ENCODE results near the gene ANKLE2. TPM values are rescaled to one million over a fixed set of nuclear protein-coding genes. Genes with fewer than 3 reads are reported as not detected.

Gene ANKLE2
- total RNA-seq, 2 experiments from 2014 or later = 86.6 to 95.5 TPM

- DNase-seq = no peak
- no peak overlapping the region for H3K27ac Mint-ChIP-seq
- H3K4me1 Mint-ChIP-seq = no peaks in the 10 kb centered on the region
- H3K4me3 Mint-ChIP-seq = no peak overlapping the region
- peaks cover 2% of the 10 kb centered on the region for H3K9me3 Mint-ChIP-seq
- no peaks in the 10 kb centered on the region for H3K27me3 Mint-ChIP-seq
- H3K36me3 Mint-ChIP-seq (ENCODE audit: low read depth) = peaks cover 79% of the 10 kb centered on the region
- POLR2A ChIA-PET = no interaction called here
- CTCF ChIA-PET = interaction anchor here (0.6 to 1.4 kb wide), 2 partner anchors 23 to 53 kb away, joined by 4 read pairs; no protein-coding TSS in a partner anchor
Observed at GRCh38 chr12:132735496-132735895, 26.1 kb downstream of the ANKLE2 start.

- Mint-ChIP-seq H3K27ac (no peak overlapping the region), H3K4me3 (no peak overlapping the region), H3K27me3 (no peaks in the 10 kb centered on the region), H3K36me3 (ENCODE audit: low read depth) (peaks cover 78% of the 10 kb centered on the region), H3K9me3 (peaks cover 2% of the 10 kb centered on the region), H3K4me1 (no peaks in the 10 kb centered on the region)
- no peak for DNase-seq
- ChIA-PET CTCF (interaction anchor here (1.1 to 1.4 kb wide), 2 partner anchors 21 to 22 kb away, joined by 4 to 5 read pairs; no protein-coding TSS in a partner anchor), POLR2A (no interaction called here)
Observed at GRCh38 chr12:132734206-132734605, 27.4 kb downstream of the ANKLE2 start.

DNA sequence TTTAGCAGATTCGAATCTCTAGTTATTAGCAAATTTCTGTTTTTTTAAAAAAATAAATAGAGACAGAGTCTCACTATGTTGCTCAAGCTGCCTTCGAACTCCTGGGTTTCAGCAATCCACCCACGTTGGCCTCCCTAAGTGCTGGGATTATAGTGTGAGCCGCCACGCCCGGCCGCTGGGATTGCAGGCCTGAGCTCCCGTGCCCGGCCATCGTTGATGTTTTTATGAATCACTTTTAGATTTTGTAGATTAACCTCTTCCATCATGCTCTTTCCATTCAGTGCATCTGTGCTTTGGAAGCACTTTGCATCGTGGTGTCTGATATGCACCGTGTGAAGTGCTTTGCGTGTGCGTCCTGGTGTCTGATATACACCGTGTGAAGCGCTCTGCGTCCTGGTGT lies 30.1 kb downstream of the ANKLE2 start:
- ChIA-PET POLR2A (no interaction called here), CTCF (no interaction called here)
- no peak for DNase-seq
- Mint-ChIP-seq H3K27ac (no peak overlapping the region), H3K27me3 (no peaks in the 10 kb centered on the region), H3K9me3 (peaks cover 4% of the 10 kb centered on the region), H3K4me3 (no peak overlapping the region), H3K4me1 (peaks cover 2% of the 10 kb centered on the region), H3K36me3 (ENCODE audit: low read depth) (peaks cover 87% of the 10 kb centered on the region)

- CTCF ChIA-PET = no interaction called here
- DNase-seq = no peak
- Mint-ChIP-seq H3K27ac (no peak overlapping the region), H3K27me3 (no peaks in the 10 kb centered on the region), H3K36me3 (ENCODE audit: low read depth) (peaks cover 91% of the 10 kb centered on the region), H3K4me1 (peaks cover 2% of the 10 kb centered on the region), H3K9me3 (peaks cover 4% of the 10 kb centered on the region), H3K4me3 (no peak overlapping the region)
- POLR2A ChIA-PET = interaction anchor here (0.7 kb wide), 1 partner anchor 12 kb away, joined by 3 read pairs; no protein-coding TSS in a partner anchor
Observed at GRCh38 chr12:132730353-132730752, 31.3 kb downstream of the ANKLE2 start.

DNA sequence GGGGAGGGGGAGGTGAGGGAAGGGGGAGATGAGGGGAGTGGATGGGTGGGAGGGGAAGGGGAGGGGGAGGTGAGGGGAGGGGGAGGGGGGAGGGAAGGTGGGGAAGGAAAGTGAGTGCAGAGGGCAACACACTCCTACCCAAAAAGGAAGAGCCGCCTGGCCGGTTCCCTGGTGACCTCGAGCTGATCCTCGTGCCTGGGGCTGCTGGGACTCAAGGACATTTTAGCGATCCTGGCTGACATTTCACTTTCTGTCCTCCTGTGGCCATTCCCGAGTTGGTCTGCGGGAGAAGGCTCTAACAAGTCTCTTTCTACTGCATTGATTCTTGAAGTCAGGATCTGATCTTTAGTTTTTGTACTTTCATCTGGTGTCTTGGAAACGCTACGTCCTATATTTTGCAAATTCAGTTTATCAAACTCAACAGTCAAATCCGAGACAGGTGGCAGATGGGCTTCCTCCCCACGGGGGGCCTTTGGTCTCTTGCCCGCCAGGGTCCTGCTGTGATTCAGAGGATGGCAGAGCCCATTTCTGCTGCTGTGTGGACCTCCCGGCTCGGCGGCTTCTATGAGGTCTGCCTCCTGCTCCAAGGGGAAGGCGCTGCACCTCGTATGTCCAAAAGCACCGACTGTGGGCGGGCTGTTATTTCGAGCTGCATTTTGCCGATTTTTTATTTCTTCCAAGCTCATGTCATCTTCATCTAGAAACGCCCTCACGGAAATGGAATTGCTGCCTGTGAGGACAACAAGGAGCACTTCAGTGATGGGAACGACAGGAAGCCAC lies 31.9 kb downstream of the ANKLE2 start:
- Mint-ChIP-seq H3K27me3 (no peaks in the 10 kb centered on the region), H3K27ac (peak overlapping the region; percentile 10), H3K4me3 (no peak overlapping the region), H3K4me1 (peaks cover 2% of the 10 kb centered on the region), H3K36me3 (ENCODE audit: low read depth) (peaks cover 90% of the 10 kb centered on the region), H3K9me3 (peaks cover 4% of the 10 kb centered on the region)
- POLR2A ChIA-PET = no interaction called here
- CTCF ChIA-PET = no interaction called here
- no peak for DNase-seq

- H3K27ac Mint-ChIP-seq = peak overlapping the region; percentile 25
- H3K36me3 Mint-ChIP-seq (ENCODE audit: low read depth) = peaks cover 88% of the 10 kb centered on the region
- H3K27me3 Mint-ChIP-seq = no peaks in the 10 kb centered on the region
- DNase-seq = no peak
- H3K4me1 Mint-ChIP-seq = peaks cover 2% of the 10 kb centered on the region
- peak overlapping the region; percentile 34 for H3K4me3 Mint-ChIP-seq
- ChIA-PET CTCF (no interaction called here), POLR2A (no interaction called here)
- H3K9me3 Mint-ChIP-seq = peaks cover 4% of the 10 kb centered on the region
Observed at GRCh38 chr12:132728502-132728901, 33.1 kb downstream of the ANKLE2 start.

GRCh38 chr12:132727091-132727794 lies 34.4 kb downstream of the ANKLE2 start:
- Mint-ChIP-seq H3K4me3 (no peak overlapping the region), H3K36me3 (ENCODE audit: low read depth) (peaks cover 82% of the 10 kb centered on the region), H3K4me1 (peaks cover 2% of the 10 kb centered on the region), H3K27ac (no peak overlapping the region), H3K9me3 (peaks cover 4% of the 10 kb centered on the region), H3K27me3 (no peaks in the 10 kb centered on the region)
- DNase-seq = no peak
- POLR2A ChIA-PET = no interaction called here
- CTCF ChIA-PET = no interaction called here

DNA sequence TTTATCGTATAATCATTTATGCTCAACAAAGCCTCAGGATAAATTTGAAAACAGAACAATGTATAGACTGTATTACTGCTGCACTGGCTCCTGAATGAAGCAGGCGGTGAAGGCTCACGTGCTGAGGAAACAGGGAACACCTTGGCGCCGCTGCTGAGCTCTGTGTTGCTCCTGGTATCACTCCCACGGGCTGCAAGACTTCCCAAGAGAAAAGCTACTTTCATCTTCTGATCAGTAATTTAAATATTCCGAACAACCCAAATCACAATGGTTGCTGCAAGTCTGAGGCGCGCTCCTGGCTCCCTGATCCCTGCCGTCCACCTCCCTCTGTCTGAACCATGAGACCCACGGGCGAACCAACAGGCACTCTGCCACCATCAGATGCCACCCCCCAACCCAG lies 35.2 kb downstream of the ANKLE2 start:
- Mint-ChIP-seq H3K36me3 (ENCODE audit: low read depth) (peaks cover 78% of the 10 kb centered on the region), H3K4me1 (peaks cover 2% of the 10 kb centered on the region), H3K27ac (no peak overlapping the region), H3K9me3 (peaks cover 4% of the 10 kb centered on the region), H3K27me3 (no peaks in the 10 kb centered on the region), H3K4me3 (no peak overlapping the region)
- no peak for DNase-seq
- ChIA-PET CTCF (interaction anchor here (0.6 kb wide), 1 partner anchor 11 kb away, joined by 3 read pairs; no protein-coding TSS in a partner anchor), POLR2A (no interaction called here)

DNA sequence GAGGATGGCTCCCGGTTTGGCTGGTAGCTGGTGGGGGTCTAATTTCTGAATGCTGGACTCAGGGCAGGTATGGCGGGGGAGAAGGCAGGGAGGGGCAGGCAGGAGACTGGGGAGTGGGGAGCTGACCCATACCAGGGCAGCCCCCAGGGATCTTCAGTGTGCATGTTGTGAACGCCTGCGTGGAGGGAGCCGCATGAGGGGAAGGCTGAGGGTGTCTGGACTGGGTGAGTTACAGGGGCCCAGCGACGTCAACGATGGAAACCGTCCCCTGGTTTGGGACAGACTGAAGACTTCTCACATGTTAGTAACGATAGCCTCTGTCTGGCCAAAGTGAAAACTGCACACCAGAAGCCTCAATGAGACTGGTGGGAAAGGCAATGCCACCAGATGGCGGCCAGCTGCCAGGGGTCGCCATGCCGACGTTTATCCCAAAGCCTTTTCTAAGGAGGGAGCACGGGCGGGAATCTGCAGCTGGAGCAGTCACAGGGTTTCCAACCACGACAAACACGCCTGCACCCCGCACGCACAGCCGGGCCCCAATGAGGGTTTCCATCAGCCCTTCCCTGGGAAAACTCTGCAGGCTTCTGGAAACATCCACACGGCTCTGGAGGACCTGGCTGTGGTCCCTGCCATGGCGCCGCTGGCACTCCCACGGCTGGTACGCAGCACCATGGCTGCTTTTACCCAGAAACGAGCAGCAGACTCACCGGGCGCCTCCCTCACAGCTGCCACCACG lies 37.0 kb downstream of the ANKLE2 start:
- peaks cover 2% of the 10 kb centered on the region for H3K9me3 Mint-ChIP-seq
- CTCF ChIA-PET = no interaction called here
- H3K27me3 Mint-ChIP-seq = no peaks in the 10 kb centered on the region
- no peak overlapping the region for H3K27ac Mint-ChIP-seq
- no peak overlapping the region for H3K4me3 Mint-ChIP-seq
- POLR2A ChIA-PET = no interaction called here
- DNase-seq = no peak
- H3K36me3 Mint-ChIP-seq (ENCODE audit: low read depth) = peaks cover 68% of the 10 kb centered on the region
- peaks cover 2% of the 10 kb centered on the region for H3K4me1 Mint-ChIP-seq

- DNase-seq = no peak
- POLR2A ChIA-PET = no interaction called here
- Mint-ChIP-seq H3K9me3 (peaks cover 1% of the 10 kb centered on the region), H3K27me3 (no peaks in the 10 kb centered on the region), H3K4me3 (no peak overlapping the region), H3K4me1 (peaks cover 1% of the 10 kb centered on the region), H3K36me3 (ENCODE audit: low read depth) (peaks cover 70% of the 10 kb centered on the region), H3K27ac (no peak overlapping the region)
- CTCF ChIA-PET = no interaction called here
Observed at GRCh38 chr12:132723764-132724140, 37.9 kb downstream of the ANKLE2 start.

GRCh38 chr12:132723015-132723763 lies 38.4 kb downstream of the ANKLE2 start:
- CTCF ChIA-PET = no interaction called here
- Mint-ChIP-seq H3K4me1 (no peaks in the 10 kb centered on the region), H3K27me3 (no peaks in the 10 kb centered on the region), H3K36me3 (ENCODE audit: low read depth) (peaks cover 67% of the 10 kb centered on the region), H3K4me3 (no peak overlapping the region), H3K9me3 (no peaks in the 10 kb centered on the region), H3K27ac (no peak overlapping the region)
- DNase-seq = no peak
- POLR2A ChIA-PET = no interaction called here

- H3K9me3 Mint-ChIP-seq = no peaks in the 10 kb centered on the region
- no peaks in the 10 kb centered on the region for H3K27me3 Mint-ChIP-seq
- H3K36me3 Mint-ChIP-seq (ENCODE audit: low read depth) = peaks cover 54% of the 10 kb centered on the region
- ChIA-PET POLR2A (no interaction called here), CTCF (no interaction called here)
- no peak overlapping the region for H3K4me3 Mint-ChIP-seq
- H3K4me1 Mint-ChIP-seq = no peaks in the 10 kb centered on the region
- no peak for DNase-seq
- no peak overlapping the region for H3K27ac Mint-ChIP-seq
Observed at GRCh38 chr12:132720606-132721345, 40.9 kb downstream of the ANKLE2 start.

All from activated CD4-positive, alpha-beta T cell treated with anti-CD3 and anti-CD28 coated beads, Interleukin-2, amount 10 ng/mL, durations not matched to agents 7 days and 5 days (primary cell).